HTERT RPE-1 (cell line): ENCODE results near the gene UST.
"Not testable (repeated sequence)": the region's sequence is repeated elsewhere in the genome, so short reads cannot be mapped to it uniquely, and the experiment has no call there.

Experiments used
- in situ Hi-C: fragments of 300-500 bp; cut with MboI; formaldehyde crosslinking; loops from 4 replicates; pipeline ENCODE4 v1.14.3; 2020; ENCODE audit warnings: low sequenced_read_pairs

The UST gene

GRCh38 chr6:148735989-148736388 is 10.8 kb upstream of the UST start:
- in situ Hi-C loops: no loop called here

- in situ Hi-C loops: no loop called here
Measured at GRCh38 chr6:148736774-148737412, 9.9 kb upstream of the UST start.

GRCh38 chr6:148737806-148738205 is 9.0 kb upstream of the UST start:
- in situ Hi-C loops: no loop called here

- in situ Hi-C loops: no loop called here
Measured at GRCh38 chr6:148738946-148739821, 7.6 kb upstream of the UST start.

- in situ Hi-C loops: no loop called here
Measured at GRCh38 chr6:148739822-148740128, 7.1 kb upstream of the UST start.

GRCh38 chr6:148743476-148743875 is 3.4 kb upstream of the UST start:
- in situ Hi-C loops: no loop called here

- in situ Hi-C loops: no loop called here
Measured at GRCh38 chr6:148745926-148746325, 904 bp upstream of the UST start.

GRCh38 chr6:148747145-148747470 is 278 bp downstream of the UST start:
- in situ Hi-C loops: no loop called here

GRCh38 chr6:148747471-148748165 is 788 bp downstream of the UST start:
- in situ Hi-C loops: no loop called here

GRCh38 chr6:148749674-148750073 is 2.8 kb downstream of the UST start:
- in situ Hi-C loops: no loop called here

- in situ Hi-C loops: no loop called here
Measured at GRCh38 chr6:148750838-148751792, 4.3 kb downstream of the UST start.

GRCh38 chr6:148751793-148752170 is 5.0 kb downstream of the UST start:
- in situ Hi-C loops: no loop called here

GRCh38 chr6:148755379-148755778 is 8.5 kb downstream of the UST start:
- in situ Hi-C loops: not testable (repeated sequence)

- in situ Hi-C loops: no loop called here
Measured at GRCh38 chr6:148757944-148758480, 11.2 kb downstream of the UST start.

GRCh38 chr6:148758492-148758891 is 11.7 kb downstream of the UST start:
- in situ Hi-C loops: no loop called here

- in situ Hi-C loops: no loop called here
Measured at GRCh38 chr6:148760258-148760534, 13.4 kb downstream of the UST start.

GRCh38 chr6:148760568-148761526 is 14.0 kb downstream of the UST start:
- in situ Hi-C loops: no loop called here

- in situ Hi-C loops: no loop called here
Measured at GRCh38 chr6:148761527-148762011, 14.7 kb downstream of the UST start.

GRCh38 chr6:148762231-148762630 is 15.4 kb downstream of the UST start:
- in situ Hi-C loops: no loop called here
